SIG-M5 treated with dmso at 0.1 percent for 504 hours (cell line): Measurements from ENCODE around the gene TTC38.
A peak's percentile ranks its signal among the peaks of the same experiment; 100 is the strongest.

Source experiments
- DNase-seq: peaks from one replicate; lab custom pipeline; 2025; ENCODE audit not compliant: unreplicated experiment; lab: John Stamatoyannopoulos, UW

TTC38 gene

DNA sequence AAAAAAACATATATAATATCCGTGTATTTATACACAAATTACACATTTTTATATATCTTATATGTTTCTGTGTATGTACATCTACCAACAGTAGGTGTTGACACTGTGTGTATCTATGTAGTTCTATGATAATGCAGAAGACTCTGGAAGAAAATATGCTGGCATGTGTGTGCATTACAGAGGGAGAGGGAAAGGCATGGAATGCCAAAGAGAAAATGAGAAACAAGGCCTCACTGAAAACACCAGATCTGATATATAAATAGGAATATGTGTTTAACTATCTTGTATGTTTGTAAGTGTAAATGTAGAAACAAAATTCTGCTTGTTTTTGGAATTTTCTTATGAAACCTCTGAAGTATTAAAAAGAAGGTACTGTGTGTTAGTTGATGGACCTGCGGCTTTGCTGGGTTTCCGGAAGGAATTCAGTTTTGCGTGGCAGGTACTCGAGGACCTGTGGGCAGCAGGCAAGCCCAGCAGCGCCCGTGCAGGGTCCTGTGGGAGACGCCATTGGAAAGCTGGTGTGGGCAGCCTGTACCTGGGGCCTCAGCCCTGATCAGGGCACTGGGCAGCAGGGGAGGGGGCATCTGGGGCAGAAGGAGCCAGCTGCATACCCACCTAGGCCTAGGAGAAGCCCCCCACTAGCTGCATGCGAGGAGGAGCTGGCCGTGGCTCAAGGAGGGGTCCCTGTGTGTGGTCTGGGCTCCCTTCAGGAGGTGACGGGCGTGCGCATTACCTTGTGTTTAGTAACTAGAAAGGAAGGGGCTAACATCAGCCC is 60.1 kb downstream of the TTC38 start:
- DNase-seq, result no peak

DNA sequence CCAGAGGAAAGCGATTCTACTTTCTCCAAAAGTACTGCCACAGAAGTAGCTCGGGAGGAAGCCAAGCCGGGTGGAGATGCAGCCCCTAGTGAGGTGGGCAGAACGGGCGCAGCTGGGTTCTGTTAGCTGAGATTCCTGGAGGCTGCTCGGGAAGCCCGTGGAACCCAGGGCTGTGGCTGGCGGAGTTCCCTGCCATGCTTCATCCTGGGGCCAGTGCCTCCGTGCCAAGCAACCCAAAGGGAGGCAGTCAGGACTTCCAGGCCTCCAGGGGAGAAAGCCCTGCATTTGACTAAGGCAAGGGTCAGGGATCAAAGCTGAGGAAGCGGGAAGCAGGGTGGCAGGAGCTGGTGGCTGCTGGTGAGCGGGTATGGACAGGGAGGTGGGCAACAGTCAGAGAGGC is 61.0 kb downstream of the TTC38 start:
- no peak for DNase-seq

DNA sequence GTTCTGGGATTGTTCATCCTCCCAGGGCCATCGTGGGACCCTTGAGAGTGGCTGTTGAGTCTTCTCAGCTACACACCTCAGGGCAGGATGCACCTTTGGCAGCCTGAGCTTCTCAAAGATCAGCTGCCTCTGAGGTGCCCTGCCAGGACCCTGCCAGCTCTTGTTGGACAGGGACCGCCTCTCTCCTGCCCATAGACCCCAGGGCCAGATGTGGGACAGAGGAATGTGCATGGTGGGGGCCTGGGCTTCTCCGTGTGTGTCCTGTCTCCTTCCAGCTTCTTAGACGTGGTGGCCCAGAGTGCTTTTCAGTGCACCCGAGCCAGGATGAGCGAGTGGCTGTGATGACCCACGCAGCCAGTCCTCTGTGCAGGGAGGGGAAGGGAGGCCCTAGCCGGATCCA is 61.8 kb downstream of the TTC38 start:
- DNase-seq, result no peak

DNA sequence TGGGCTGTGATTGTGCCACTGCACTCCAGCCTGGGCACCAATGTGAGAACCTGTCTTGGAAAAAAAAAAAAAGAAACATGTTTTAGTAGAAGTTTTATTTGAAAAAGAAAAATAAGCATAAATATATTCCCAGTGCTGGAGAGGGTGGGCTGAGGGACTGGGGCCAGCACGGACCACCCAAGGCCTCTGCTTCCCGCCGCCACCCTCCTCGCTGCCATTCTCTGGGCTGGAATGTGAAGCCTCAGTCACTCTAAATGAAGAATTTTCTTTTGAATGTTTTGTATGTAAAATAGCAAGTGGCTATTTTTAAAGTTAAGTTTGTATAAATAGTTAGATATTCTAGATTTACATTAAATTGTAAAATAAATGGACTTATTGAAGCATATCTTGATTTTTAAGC is 62.6 kb downstream of the TTC38 start:
- DNase-seq, result no peak

DNA sequence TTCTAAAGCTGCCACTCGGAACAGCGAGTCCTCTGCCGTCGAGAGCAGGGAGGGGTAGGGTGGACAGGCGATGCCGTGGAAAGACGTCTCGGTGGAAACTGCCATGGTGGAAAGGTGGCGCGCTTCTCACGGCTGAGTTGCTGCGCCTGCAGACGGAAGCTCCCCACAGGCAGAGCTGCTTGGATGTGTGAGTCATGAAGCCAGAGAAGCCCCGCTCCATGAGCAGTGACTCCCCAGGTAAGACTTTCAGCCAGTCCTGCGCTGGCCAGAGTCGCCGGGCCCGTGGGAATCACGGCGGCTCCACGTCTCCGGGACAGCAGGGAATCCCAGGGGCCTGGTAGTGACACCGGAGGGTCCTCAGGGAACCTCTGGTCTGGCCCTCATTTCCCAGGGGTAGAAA is 63.7 kb downstream of the TTC38 start:
- no peak for DNase-seq

DNA sequence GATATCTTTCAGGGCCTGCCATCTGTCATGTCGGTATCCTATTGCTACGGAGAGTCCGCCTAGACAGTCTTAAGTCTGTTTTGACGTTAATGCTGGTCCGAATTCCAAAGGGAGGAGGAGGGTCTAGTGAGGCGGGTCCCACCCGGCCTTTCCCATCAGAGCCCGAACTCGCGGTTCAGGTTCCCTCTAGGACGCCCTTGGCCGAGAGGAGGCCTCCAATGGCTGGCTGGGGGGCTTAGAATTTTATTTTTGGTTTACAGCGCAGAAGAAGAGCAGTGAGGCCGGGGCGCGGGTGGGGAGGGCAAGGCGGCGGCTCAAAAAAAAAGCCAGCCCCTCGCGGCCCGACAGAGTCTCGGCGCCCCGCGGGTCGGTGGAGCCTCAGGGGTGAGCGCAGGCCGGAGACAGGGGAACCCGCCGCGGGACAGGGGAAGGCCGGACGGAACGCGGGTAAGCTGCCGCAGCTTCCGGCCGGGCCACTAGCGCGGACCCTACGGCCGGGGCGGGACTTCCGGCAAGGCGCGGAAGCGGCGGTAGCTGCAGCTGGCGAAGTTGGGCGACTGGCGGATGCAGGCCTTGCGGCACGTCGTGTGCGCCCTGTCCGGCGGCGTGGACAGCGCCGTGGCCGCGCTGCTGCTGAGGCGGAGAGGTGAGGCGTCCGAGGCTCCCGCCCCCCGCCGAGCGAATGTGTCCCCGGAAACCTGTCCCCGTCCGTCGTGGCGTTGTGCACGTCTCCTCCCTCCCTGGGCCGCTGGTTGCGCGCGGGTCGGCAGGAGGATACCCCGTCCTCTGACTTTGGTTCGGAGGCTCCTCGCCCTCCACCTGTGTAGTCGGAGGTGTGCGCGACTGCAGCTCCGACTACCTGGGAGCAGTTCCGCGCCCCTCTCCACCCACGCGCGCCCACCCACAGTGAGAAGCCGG is 67.7 kb downstream of the TTC38 start, which contains the start of gene TRMU:
Gene TRMU, plus strand, starts transcription at position 514 of the 918 bp plus-strand sequence. Its CDS starts 51 bp downstream, at position 565.
- DNase-seq, result peak; percentile 62

DNA sequence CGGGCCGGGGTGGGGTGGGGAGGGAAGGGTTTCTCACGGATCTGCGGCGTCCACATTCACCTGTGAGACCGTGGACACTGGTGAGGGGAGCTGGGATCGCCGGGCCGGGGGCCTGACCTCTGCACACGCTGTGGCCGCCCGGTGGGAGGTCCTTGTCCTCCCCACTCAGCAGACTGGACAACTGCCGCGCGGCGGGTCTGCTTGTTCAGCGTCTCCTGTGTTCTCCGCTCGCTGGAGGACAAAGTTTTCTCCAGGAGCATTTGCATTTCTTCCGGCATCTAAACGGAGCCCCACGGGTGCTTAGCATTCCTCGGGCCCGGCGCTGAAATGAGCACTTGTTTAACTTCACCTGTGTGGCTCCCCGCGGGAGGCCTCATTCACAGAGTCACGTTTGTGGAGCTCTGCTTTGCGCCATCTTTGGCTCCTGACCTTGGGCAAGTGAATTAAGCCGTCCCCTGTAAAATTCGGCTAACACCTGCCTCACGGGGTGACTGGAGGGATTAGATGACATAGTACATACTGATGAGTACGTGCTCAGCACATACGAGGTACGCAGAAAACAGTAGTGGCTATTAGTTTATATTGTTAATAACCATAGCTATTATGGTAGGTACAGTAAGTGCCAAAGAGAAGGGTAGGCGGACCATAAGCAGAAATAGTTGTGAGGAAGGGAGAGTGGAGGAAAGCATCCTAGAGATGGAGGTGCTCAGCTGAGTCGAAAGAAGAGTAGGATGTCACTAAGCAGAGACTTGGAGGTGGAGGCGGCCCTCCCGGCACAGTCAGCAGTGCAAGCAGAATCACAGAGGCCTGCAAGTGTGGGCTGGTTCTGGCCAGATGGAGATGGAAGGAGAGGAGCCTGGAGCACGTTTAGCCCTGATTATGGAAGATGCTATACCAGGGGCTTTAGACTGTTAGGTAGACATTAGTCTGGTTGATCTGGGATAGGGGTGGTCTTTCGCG is 68.6 kb downstream of the TTC38 start:
- DNase-seq, result no peak

DNA sequence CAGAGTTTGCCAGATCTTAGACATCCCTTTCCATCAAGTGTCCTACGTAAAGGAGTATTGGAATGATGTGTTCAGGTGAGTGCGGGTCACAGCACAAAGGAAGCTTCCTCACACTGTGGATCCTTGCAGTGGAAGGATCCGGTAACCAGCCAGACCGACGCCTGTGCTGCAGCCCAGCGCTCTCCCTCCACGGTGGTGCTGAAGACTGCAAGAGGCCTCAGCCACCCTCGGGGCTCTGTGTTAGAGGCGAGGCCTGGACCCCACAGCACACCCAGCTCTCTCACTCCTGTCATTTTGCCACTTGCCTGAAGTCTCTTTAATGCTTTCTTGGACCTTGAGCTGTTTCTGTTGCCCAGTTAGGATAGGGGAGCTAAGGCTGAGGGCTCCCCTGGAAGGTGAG is 70.1 kb downstream of the TTC38 start:
- DNase-seq, result no peak

DNA sequence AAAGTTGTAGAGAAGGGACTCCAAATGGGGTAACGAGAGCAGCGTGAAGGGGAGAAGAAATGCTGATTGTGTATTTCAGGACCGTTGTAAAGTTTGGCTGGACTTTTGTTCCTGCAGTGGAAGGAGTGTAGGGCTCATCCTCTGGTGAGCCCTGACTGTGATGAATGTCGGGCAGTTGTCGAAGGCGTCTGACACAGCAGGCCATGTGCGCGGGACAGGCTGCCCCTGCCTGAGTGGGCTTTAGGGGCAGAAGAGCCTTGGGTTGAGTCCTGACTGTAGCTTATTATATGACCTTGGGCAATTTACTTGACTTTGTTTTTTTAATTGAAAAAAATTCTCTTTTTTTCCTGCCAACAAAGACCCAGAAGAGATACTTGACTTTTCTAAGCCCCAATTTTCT is 70.8 kb downstream of the TTC38 start:
- no peak for DNase-seq

DNA sequence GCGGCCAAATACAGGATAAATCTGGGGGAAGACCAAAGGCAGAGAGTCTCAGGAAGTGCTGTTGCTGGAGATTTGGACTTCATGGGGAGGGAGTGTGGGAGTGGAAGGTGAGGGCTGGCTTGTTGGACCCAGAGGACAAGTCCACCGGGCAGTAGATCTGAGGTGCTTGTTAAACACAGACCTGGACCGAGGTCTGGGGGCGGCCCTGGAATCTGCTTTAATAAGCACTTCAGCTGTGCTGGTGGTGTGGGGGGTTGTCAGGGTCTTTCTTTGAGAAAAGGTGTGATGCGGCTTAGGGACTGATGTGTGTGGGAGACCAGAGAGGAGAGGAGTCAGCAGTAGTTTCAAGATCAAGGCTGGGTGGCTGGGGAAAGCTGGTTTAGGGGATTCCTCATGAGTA is 72.1 kb downstream of the TTC38 start:
- DNase-seq, result no peak

DNA sequence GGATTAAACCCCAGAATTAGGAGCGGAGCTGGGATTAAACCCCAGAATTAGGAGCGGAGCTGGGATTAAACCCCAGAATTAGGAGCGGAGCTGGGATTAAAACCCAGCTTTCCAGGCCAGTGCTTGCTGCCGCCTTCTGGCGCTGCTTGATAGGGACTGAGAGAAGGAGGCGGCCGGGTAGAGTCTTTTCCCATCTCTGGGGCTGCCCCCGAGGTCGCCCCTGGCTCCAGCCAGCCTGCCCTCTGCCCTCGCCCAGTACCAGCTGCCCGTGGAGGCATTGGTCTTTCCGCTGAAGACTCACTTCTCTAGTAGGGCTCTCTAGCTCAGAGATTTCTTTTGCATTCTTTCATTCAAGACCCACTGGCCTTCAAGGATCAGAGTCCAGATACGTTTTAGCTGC is 72.9 kb downstream of the TTC38 start:
- no peak for DNase-seq
